NCI-H187 treated with DMSO at 0.1 percent for 48 hours (cell line): ENCODE data around the gene EN2.

Experiments
- DNase-seq: peaks from one replicate; lab custom pipeline; 2025; lab: John Stamatoyannopoulos, UW

EN2 gene

DNA sequence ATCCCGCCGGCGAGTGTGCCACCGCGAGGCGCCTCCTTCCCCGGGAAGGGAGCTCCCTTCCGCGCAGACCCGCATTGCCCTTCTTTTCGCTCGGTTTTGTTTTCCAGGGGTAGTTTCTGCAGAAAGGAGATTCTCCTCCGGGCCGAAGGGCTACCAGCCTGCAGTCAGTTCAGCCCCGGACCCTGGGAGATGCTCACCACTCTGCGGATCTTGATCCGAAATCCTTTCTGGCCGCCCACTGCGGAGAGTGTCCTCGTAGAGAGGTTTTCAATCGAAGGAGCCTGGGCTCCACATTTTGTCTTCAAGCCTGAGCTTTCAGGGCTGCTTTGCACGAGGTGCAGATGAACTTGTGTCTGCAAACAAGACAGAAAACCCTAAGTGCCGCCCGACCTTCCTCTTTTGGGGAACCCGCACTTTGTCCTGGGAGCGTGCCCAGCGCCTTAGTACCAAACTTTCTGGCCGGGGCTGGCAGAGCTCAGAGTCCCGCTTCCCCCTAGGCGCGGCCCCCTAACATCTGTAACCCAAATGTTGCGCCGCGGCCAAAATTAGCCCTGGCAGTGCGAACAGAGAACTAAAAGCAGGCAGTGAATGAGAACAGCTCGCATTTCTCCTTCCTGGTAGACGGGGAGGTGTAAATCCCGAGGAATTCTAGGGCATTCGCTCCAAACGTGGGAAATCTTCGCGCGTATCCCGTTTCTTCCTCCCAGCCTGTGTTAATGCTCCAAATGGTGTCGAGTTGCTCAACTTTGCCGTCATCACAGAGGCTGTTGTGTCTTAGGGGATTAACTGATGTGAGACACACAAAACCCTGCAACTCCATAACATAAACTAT lies 6.7 kb upstream of the EN2 start:
- DNase-seq: no peak

DNA sequence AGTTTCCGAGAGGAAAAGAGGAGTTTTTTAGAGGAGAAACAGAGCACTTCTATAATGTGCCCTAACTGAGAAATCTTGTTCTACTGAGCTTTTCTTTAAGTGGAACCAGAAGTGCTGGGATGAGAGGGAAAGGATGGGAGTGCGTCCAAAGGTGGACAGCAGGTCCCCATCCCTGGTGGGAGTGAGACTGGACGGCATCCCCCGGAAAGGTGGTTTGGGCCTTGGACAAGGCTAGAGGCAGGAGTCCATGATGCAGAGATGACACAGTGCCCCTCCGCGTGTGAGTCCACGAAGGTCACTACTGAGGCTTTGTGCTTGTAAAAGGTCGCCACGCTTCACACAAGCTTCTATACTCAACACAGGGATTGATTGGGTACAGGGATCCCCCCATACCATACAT lies 6.1 kb upstream of the EN2 start:
- no peak for DNase-seq

DNA sequence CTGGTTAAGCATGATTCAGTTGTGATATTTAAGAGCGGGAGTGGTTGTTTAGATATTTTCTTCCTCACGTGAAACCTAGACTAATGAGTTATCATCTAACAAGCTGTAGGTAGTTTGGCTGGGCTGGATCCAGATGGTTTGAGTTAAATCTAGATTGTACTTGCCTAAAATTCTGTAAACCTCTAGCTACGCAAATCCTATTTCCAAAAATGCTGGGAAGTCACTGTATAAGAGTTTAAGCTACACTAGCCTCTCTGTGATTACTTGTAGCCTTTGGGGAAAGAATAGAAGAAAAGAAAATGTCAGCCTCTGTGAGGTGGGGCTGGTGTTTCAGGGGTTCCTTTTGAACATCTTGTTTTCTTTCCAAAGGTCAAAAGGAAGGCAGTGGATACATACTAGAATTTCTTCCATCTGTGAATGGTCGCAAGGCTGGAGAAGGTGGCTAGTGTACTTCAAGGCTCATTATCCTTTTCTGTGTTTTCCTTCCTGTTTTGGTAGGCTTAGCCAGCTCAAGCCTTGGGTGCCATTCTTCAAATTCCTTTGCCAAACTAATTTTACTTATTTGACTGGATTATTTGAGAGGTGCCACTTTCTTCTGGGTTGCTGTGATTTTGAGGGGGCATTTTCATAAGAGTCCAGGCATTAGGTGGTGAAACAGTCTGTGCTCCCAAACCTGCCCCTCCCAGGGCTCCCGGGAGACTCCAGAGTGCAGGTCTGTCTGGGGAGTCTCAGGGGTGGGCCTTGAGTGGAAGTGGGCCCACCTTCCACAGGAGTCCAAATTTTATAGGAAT lies 5.2 kb upstream of the EN2 start:
- no peak for DNase-seq

DNA sequence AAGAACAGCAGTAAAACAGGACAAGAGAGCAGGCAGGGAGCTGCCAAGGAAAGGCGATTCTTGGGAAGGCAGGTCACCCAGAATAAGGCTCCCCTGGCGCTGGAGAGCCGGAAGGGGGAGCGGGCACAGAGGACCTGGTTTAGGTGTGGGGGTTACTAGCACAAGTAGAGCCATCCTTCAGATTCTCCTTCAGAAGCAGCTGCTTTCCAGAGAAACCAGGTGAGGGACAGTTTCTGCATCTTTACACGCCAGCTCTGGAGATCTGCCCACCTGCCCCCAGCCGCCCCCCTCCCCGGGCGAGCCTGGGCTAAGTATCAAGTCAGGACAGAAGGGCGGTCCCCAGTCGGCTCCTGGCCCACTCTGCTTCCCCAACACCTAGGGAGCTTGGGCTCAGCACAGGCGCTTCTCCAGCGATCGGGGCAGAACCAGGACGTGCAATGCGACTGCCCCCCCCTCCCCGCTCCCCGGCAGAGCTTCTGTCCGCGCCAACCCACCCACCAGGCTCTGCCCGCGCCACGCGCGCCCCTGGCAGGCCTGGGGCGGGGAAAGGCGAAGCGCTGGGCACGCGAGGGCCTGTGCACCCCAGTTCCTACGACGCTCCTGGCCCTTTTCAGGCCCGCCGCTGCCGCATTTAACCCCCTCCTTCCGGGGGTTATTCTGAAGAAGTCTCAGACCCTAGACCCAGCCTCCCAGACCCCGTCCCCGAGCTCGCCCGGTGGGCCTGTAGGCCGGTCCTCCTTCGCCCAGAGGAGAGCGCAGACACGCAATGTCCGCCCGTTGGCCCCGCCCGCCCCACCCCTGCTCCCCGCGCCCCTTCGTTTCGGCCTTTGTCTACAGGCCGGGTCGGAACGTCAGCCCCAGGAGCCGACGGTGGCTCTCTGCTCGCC lies 4.4 kb upstream of the EN2 start:
- DNase-seq: no peak

DNA sequence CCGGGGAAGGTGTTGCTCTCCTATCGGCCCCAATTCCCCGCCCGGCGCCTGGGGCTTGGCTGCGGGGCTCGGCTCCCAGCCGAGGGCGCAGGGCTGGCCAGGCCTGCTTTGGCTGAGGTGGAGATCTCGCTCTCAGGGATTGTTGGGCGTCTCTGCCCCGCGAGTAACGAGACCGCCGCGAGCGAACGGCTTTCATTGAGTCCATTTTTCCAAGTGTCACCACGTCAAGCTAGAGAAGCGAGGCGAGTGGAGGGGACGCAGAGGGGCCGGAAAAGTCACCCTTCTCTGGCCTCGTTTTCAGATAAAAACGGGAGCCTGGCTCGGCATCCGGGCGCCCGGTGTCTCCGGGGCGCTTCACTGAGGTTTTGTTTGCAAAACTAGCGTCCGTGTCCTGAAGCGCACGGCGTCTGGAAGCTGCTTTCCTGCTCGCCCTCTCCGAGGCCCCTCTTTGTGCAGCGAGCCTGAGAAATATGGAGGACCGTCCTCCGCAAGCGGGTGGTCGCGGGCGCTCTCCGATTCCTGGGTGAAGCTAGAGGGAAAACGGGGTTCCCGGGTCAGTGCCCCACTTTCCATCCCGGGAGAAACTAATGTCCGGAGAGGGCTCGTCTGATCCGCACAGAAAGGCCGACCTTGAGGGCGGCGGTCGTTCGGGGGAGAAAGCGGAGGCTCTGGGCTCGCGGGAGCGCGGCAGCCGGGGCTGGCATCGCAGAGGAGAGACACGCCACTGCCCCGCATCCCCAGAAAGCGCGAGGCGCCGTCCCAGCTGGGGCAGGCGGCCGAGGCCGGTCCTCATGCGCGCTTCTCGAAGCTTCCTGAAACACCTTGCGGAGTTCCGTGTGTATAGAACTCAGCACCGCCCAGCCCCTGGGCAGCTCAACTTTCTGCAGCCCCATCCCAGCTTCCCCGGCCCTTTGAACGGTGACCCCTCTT lies 3.5 kb upstream of the EN2 start:
- DNase-seq: no peak

DNA sequence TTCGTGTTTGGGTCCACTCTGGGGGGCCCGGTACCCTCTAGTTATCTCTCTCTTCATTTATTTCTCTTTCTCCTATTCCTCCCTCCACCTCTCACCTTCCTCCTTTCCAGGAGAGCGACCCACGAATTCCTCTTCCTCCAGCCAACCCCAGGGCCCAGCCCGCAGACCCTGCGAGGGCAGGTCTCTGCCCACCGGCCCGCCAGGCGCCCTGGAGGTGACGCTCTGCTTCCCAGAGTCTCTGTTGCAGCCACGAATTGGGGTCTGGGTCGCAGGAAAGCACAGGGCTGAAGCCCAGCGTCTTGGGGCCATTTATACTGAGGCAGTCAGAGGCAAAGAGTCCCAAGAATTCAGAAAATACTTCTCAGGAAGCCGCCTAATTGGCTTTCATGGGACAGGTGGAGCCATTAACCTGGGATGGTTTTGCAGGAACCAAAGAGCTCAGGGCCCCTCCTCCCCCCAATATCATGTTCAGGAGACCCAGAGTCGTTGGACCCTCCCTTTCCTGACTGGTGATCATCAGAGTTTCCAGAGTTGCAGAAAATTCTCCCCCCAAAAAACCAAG lies 2.7 kb upstream of the EN2 start:
- DNase-seq: no peak

DNA sequence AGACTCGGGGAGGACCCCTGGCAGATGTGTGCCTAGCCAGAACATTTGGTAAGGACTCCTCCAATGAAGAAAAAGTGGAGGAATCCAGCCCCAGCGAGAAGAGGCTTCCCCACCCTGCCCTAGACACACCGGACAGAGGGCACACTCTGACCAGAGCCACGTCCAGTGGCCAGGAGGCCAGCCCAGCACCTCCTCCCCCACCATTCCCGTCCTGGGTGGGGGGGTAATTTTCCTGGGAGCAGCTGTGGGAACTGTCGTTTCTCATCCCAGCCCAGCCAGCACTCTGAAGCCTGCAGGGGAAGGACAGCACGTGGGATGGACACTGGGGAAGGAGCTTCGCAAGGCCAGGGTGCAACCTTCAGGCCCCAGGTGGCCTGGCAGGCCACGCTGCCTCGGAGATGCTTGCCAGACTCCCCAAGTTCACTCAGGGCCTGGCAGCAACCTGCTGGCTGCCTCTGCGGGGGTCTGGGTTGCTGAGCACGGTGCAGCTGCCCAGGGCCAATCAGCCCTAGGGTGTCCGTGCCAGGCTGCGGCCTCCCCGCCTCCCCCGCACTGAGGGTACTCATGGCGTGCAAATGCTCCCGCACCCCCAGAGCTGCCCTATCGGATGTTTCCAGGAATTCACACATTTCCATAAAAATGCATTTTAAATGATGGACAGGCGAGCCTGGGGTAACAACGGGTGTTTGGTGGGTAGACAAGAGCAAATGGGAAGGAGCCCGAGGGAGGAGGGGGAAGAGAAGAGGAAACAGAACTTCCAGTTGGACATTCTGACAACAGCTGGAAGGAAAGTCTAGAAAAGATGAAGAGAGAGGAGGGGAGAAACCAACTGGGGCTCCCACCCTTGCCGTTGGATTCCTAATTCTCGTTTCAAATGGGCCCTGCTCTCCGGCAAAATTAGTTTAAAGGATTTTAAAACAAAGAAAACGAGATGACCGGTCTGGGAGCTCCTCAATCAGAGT lies 1.9 kb upstream of the EN2 start:
- no peak for DNase-seq

DNA sequence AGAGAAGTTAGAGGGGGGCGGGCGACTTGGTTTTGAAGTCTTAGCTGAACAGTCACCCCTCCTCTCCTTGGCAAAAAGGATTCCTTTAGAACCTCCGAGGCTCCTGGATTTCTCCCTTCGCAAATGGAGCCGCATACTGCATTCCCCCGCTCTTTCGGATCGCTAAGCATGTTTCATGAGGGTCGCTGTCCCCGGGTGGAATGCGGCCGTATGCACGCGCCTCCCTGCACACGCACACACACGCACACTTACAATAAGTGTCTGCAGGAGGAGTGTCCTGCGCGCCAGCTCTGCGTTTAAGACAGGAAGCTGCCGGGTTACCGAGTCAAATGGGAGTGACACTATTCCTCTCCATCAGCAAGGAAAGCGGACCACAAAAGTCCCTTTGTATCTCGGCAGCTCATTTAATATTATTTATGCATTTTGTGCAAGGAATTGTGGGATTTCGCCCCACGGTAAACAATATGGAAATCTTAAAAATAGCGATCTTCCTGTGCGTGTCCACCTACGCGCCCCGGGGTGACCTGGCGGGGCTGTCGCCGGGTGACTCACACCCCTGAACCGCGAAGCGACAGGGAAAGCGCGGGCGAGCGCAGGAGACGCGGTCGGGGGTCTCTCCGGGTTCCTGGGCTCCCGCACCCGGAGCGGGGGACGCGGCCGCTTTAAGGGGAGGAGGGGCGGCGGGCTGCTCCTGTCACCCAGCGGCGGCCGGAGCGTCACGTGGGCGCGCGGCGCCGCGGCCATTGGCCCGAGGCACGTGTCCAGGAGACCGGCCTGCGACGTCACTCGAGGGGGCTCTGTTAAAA lies 988 bp upstream of the EN2 start:
- DNase-seq: no peak

DNA sequence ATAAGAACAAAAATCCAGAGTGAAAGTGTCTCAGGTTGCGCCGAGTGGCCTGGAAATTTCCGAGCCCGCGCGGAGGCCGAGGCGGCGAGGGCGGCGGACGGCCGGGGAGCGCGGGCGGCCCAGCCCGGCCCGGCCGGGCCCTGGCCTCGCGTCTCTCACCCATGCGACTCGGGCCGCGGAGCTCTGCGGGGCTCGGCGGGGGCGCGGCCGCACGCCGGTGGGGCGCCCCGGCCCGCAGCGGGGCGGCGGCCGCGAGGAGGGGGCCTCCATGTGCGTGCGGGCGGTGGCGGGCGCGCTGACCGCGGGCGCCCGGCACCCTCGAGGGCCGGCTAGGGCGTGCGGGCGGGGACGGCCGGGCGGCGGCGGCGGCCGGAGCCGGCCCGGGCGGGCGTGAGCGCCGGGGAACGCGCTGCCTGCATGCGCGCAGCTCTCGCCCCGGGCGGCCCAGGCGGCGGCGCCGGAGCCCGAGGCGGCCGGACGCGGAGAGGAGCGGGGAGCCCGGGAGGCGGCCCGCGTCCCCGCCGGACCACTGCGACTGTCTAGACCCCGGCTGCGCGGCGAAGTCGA lies 302 bp upstream of the EN2 start:
- no peak for DNase-seq

DNA sequence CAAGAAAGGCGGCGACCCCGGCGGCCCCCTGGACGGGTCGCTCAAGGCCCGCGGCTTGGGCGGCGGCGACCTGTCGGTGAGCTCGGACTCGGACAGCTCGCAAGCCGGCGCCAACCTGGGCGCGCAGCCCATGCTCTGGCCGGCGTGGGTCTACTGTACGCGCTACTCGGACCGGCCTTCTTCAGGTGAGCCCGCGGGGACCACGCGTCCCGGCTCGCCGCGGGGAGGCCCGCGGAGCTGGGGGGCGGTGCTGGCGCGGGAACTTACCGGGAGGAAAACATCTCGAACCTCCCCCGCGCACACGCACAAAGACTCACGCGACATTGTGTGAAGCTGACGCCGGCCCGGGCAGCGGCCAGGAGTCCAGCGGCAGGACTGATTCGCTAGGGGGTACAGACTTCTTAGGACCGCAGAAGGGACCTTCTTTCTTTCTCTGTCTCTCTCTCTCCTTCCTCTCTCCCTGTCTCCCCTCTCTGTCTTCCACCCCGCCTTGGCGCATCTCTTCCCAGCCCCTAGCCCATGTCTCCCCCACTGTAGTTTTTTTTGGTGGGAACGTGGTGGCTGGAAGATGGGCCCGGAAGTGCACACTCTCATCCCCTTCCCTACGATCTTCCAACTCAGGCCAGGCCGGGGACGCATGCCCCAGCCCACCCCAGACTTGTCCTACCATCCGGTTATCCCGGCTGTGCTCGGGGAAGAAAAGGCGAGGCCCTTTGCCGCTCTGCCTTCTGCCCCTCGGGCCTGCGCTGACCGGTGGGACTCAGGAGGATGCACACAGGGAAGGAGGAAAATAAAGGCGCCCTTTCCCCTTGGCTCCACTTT lies 1.2 kb downstream of the EN2 start:
- no peak for DNase-seq

DNA sequence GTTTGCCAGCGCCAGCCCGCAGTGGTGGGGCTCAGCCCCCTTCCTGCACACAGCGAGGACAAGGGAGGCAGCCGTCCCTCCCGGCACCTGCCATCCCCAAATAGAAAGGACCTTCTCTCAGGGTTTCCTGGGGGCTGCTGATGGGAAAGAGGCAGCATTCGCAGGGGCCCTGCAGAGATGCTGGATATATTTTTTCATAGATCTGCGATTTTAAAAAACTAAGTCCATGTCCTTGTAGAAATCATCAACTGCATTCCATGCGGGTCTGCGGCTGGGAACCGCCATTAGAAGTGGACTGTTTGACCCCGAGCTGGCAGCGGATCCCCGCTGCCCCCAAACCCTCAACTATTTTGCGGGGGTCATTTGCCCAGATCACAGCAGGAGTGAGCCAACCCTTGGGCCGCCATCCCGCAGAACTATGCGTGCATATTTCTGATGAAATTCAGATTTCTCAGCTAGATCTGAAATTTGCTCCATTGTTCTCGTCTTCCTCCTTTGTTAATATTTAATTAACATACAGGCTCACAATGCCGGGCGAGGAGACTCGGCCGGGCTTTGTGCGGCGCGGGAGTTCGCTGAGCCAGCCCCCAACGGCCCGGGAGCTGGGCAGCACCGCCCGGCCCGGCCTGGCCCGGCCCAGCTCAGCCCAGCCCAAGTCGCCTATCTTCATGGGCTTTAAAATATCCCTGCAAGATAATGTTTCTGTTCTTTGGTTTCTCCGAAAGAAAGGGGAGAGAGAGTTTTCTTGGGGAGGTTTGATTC lies 2.0 kb downstream of the EN2 start:
- no peak for DNase-seq

DNA sequence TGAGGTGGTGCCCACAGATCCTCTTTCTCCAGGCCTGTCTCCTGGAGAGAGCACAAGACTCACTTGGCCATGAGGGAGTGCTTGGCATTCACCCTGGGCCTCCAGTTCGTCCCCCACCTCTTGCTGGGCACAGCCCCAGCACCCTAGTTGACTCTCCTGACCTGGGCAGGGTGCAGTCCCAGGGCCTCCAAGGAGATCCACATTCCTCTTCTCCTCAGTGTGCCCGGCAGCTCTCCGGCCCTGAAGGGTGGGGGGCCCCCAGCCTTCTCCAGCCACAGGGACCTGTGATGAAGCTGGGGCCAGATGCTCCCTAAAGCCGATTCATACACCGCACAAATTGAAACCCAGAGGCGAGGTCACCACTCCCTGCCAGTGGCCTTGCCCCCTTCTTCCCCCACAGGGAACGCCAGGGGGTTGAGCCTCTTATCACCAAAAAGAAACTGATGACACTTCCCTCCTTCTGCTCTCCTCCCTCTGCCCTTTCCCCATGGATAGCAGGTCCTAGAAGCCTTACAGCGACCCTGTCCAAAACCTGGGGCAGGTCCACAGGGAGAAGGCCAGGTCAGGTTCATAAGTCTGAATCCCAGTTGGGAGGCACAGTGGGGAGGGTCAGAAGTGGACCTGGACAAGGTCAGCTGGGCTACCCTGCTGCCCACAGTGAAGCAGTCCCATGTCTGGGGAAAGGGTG lies 3.1 kb downstream of the EN2 start:
- DNase-seq: no peak

DNA sequence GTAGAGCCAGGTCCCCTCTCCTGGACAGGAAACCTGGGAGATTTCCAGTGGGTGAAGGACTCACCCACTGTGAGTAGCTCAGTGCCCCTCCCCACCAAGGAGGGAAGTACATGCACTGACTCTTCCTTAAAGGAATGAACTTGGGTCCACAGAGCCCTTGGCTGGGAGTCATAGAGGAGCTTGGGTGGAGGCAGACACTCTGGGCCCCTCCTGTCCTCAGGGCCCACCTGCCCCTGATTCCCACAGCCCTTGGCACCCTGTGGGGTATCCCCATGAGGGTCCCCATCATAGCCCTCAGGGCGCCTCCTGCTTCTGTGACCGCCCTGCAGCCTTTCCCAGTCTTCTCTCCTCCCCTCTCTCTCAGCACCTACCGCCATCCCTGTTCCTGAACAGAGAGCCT lies 3.7 kb downstream of the EN2 start:
- DNase-seq: no peak

DNA sequence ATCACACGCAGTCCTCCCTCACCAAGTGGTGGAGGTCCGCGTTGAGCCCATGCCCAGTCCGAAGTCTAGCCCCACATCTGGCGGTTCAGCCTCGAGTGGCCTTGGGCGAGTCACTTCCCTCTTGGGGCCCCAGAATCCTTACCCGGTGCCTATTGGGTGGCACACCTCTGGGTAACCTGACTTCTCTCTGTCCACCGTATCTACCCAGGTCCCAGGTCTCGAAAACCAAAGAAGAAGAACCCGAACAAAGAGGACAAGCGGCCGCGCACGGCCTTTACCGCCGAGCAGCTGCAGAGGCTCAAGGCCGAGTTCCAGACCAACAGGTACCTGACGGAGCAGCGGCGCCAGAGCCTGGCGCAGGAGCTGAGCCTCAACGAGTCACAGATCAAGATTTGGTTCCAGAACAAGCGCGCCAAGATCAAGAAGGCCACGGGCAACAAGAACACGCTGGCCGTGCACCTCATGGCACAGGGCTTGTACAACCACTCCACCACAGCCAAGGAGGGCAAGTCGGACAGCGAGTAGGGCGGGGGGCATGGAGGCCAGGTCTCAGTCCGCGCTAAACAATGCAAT lies 4.3 kb downstream of the EN2 start:
- no peak for DNase-seq

DNA sequence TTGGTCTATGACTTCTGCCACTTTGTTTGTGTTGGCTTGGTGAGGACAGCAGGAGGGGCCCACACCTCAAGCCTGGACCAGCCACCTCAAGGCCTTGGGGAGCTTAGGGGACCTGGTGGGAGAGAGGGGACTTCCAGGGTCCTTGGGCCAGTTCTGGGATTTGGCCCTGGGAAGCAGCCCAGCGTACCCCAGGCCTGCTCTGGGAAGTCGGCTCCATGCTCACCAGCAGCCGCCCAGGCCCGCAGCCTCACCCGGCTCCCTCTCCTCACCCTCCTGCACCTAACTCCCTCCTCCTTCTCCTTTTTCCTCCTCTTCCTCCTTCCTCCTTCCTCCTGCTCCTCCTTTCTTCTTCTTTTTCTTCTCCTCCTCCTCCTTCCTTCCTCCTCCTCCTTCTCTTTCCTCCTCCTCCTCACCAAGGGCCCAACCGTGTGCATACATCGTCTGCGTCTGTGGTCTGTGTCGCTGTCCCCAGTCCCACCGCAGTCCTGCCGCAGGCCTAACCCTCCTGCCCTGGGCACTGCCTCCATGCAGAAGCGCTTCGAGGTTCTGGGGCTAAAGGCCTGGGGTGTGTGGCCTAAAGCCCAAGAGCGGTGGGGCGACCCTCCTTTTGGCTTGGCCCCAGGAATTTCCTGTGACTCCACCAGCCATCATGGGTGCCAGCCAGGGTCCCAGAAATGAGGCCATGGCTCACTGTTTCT lies 5.3 kb downstream of the EN2 start:
- no peak for DNase-seq
